HL-60 (cell line): ENCODE results near the gene MLST8.

Source experiments
- DNase-seq, 2 experiments: peaks; one replicate each; pipeline ENCODE4 v3.0.0-alpha.2; 2010 to 2020; ENCODE audit warnings: low read depth in 1 of 2, low spot score in 1 of 2
- H3K27ac ChIP-seq: fragments of 250-450 bp; sonication (Bioruptor Pico); replicated peaks from 2 replicates; pipeline ENCODE4 v1.5.1; 2020; ENCODE audit warnings: mild to moderate bottlenecking, moderate library complexity
- H3K27me3 ChIP-seq: fragments of 250-450 bp; sonication (Bioruptor Pico); 2 replicates; pipeline ENCODE4 v1.5.1; 2021; ENCODE audit warnings: mild to moderate bottlenecking, moderate library complexity; ENCODE audit not compliant: insufficient read depth, poor library complexity, severe bottlenecking
- H3K4me3 ChIP-seq: replicated peaks from 2 replicates; pipeline ENCODE4 v1.5.1; 2011; ENCODE audit warnings: mild to moderate bottlenecking, control low read depth, low read length; ENCODE audit not compliant: insufficient read depth
- GABPA ChIP-seq: IDR thresholded peaks from 2 replicates; pipeline ENCODE4 v1.6.1; 2012; ENCODE audit warnings: low read depth
- POLR2AphosphoS5 ChIP-seq: IDR thresholded peaks from 2 replicates; pipeline ENCODE4 v1.6.1; 2012; ENCODE audit warnings: low read depth
- SPI1 ChIP-seq: IDR thresholded peaks from 2 replicates; pipeline ENCODE4 v1.6.1; 2012; ENCODE audit warnings: low read depth, mild to moderate bottlenecking, borderline replicate concordance
- TF ChIP-seq, protein P1 (sequence below): IDR thresholded peaks from 2 replicates; pipeline ENCODE4 v1.6.1; 2012; ENCODE audit warnings: low read depth; ENCODE audit not compliant: insufficient replicate concordance
- TF ChIP-seq, protein P2 (sequence below): IDR thresholded peaks from one replicate; pipeline ENCODE4 v1.5.1; 2011; ENCODE audit warnings: low read length, control low read depth, inconsistent platforms; ENCODE audit not compliant: insufficient read depth

The MLST8 gene

DNA sequence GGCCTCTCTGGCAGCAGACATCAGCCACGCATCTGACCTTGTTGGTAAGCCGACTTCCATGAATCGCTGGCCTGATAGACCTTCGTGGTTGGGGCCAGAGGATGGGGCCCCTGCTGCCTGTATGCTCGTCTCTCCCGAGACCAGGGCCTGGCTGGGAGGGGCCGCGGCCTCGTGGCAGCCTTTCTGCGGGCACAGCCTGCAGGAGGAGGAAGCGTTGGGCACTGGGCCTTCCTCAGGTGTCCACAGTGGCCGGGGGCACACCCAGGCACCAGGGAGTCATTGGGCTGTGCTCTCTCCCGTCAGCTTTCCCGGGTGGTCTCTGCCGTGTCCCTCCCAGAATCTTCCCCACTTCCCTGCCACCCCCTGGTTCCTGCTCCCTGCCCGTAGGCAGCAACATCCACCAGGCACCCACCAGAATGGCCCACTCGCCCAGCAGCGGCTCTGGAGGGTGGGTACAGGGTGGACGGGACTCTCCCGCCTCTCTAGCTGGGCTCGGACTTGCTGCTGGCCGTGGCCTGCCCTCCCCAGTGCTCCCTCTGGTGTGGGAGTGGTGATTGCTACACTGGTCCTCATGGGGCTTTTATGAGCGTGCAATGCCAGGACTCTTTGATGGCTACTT, 24.5 kb downstream of the MLST8 start:
- TF ChIP-seq, protein P1, sequence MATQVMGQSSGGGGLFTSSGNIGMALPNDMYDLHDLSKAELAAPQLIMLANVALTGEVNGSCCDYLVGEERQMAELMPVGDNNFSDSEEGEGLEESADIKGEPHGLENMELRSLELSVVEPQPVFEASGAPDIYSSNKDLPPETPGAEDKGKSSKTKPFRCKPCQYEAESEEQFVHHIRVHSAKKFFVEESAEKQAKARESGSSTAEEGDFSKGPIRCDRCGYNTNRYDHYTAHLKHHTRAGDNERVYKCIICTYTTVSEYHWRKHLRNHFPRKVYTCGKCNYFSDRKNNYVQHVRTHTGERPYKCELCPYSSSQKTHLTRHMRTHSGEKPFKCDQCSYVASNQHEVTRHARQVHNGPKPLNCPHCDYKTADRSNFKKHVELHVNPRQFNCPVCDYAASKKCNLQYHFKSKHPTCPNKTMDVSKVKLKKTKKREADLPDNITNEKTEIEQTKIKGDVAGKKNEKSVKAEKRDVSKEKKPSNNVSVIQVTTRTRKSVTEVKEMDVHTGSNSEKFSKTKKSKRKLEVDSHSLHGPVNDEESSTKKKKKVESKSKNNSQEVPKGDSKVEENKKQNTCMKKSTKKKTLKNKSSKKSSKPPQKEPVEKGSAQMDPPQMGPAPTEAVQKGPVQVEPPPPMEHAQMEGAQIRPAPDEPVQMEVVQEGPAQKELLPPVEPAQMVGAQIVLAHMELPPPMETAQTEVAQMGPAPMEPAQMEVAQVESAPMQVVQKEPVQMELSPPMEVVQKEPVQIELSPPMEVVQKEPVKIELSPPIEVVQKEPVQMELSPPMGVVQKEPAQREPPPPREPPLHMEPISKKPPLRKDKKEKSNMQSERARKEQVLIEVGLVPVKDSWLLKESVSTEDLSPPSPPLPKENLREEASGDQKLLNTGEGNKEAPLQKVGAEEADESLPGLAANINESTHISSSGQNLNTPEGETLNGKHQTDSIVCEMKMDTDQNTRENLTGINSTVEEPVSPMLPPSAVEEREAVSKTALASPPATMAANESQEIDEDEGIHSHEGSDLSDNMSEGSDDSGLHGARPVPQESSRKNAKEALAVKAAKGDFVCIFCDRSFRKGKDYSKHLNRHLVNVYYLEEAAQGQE = no peak
- no peak for TF ChIP-seq SPI1
- TF ChIP-seq GABPA = no peak
- TF ChIP-seq, protein P2, sequence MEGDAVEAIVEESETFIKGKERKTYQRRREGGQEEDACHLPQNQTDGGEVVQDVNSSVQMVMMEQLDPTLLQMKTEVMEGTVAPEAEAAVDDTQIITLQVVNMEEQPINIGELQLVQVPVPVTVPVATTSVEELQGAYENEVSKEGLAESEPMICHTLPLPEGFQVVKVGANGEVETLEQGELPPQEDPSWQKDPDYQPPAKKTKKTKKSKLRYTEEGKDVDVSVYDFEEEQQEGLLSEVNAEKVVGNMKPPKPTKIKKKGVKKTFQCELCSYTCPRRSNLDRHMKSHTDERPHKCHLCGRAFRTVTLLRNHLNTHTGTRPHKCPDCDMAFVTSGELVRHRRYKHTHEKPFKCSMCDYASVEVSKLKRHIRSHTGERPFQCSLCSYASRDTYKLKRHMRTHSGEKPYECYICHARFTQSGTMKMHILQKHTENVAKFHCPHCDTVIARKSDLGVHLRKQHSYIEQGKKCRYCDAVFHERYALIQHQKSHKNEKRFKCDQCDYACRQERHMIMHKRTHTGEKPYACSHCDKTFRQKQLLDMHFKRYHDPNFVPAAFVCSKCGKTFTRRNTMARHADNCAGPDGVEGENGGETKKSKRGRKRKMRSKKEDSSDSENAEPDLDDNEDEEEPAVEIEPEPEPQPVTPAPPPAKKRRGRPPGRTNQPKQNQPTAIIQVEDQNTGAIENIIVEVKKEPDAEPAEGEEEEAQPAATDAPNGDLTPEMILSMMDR = no peak
- TF ChIP-seq POLR2AphosphoS5 = no peak
- no peak for DNase-seq
- H3K4me3 ChIP-seq = no peak overlapping the region
- H3K27me3 ChIP-seq = no peaks in the 10 kb centered on the region
- no peak overlapping the region for H3K27ac ChIP-seq

DNA sequence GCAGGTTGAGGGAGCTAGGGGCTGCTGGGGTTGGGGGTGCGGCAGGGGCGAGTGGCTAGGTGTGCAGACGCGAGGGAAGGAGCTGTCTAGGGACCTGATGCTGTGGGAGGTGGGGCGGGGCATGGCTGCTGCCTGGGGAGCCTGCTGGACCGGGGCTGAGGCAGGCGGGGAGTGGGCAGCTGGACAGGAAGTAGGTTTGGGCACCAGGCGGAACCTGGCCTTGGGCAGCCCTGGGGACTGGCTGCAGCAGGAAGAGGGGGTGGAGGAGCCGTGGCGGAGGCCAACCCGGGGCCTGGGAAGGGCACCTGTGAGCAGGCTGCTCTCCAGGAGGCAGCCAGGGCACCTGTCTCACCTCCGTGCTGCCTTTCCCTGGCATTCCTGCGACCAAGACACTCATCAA, 25.1 kb downstream of the MLST8 start:
- no peak overlapping the region for H3K27ac ChIP-seq
- TF ChIP-seq, protein P1 = no peak
- no peak for DNase-seq
- no peaks in the 10 kb centered on the region for H3K27me3 ChIP-seq
- H3K4me3 ChIP-seq = no peak overlapping the region

DNA sequence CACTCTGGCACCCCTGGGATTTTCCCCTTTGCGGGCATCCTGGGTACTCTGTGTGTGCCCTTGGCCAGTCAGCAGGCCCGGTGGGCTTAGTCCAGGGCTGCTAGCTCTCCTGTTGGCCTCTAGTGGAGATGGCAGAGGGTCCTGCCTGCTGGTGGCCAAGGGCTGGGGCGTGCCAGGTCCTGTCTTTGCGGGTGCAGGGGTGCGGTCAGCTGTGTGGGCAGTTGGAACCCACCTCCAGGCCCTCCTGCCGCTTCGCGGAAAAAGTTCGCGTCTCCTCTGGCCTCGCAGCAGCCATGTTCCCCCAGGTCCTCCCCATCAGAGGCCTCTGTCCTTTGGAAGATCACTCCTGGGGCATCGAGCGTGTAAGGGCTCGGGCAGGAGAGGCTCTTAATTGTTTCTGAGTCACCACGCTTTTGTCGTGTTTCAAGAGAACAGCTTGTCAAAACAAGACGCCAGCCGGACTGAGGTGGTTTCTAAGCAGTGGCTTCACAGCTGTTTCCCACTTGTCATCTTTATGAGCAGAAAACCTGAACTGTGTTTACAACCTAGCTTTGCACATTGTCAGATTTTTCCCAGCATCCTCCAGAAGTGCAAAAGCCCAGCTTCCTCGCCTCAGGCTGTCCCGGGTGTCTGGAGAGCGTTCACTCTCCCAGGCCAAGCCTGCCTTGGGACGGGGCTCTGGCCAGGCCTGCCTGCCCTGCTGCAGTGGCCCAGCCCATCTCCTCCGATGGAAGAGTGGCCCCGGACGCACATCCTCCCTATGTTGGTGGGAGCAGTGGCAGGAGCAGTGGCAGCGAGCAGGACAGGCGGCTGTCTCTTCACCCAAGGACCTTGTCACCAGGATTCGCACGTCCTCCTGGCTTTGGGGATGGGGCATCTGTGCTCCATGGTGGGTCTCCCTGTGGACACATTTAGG, 26.0 kb downstream of the MLST8 start:
- no peak overlapping the region for H3K4me3 ChIP-seq
- H3K27ac ChIP-seq = no peak overlapping the region
- no peaks in the 10 kb centered on the region for H3K27me3 ChIP-seq
- no peak for DNase-seq
- TF ChIP-seq, protein P2 = no peak
- TF ChIP-seq, protein P1 = no peak
- TF ChIP-seq SPI1 (no peak), GABPA (no peak), POLR2AphosphoS5 (no peak)
